Activated B cell treated with CpG ODN at 0.5 μM for 24 hours (primary cell): Measurements from ENCODE around the gene HBM. TPM values are rescaled to one million over a fixed set of nuclear protein-coding genes. Genes with fewer than 3 reads are reported as not detected.
"Not testable (repeated sequence)": the region's sequence is repeated elsewhere in the genome, so short reads cannot be mapped to it uniquely, and the experiment has no call there.

Source experiments
- ATAC-seq: fragments of 200-7000 bp; cut with Tn5 transposase; one replicate; pipeline ENCODE4 v1.10.0; 2021; ENCODE audit warnings: low read depth, mild to moderate bottlenecking, moderate library complexity
- CTCF ChIA-PET: fragments of 350-600 bp; sonication (Branson Sonifier 250); formaldehyde crosslinking; loops from one replicate; lab custom pipeline; 2021; ENCODE audit warnings: antibody characterized with exemption; lab: Charles Lee
- POLR2A ChIA-PET: fragments of 350-600 bp; sonication (Branson Sonifier 250); formaldehyde crosslinking; loops from one replicate; lab custom pipeline; 2021; ENCODE audit warnings: antibody characterized with exemption; lab: Charles Lee
- DNase-seq: peaks from one replicate; pipeline ENCODE4 v3.0.0; 2022
- H3K27ac Mint-ChIP-seq: one replicate; pipeline ENCODE4 v1.8.0; 2020; ENCODE audit warnings: mixed read lengths
- H3K27me3 Mint-ChIP-seq: one replicate; pipeline ENCODE4 v1.8.0; 2021; ENCODE audit warnings: mixed read lengths
- H3K36me3 Mint-ChIP-seq: one replicate; pipeline ENCODE4 v1.8.0; 2021; ENCODE audit warnings: low read depth, mixed read lengths
- H3K4me1 Mint-ChIP-seq: one replicate; pipeline ENCODE4 v1.8.0; 2021; ENCODE audit warnings: mixed read lengths
- H3K4me3 Mint-ChIP-seq: one replicate; pipeline ENCODE4 v1.8.0; 2020; ENCODE audit warnings: mild to moderate bottlenecking, mixed read lengths
- H3K9me3 Mint-ChIP-seq: one replicate; pipeline ENCODE4 v1.8.0; 2020; ENCODE audit warnings: mixed read lengths
- CTCF ChIP-seq: fragments of 200-600 bp; IDR thresholded peaks from one replicate; pipeline ENCODE4 v1.8.0; 2022; ENCODE audit warnings: antibody characterized with exemption, mild to moderate bottlenecking
- intact Hi-C: fragments of 100-400 bp; cut with micrococcal nuclease; formaldehyde crosslinking; loops from one replicate; pipeline ENCODE4 v1.15.1; 2024
- total RNA-seq: library from RNA; stranded (reverse); gene quantifications from 2 replicates; pipeline ENCODE4 v1.2.3, GENCODE V29; 2022

Gene HBM
- total RNA-seq, 1 donor from 2014 or later, result not detected

GRCh38 chr16:175011-175949 is 9.5 kb downstream of the HBM start:
- peaks cover 38% of the 10 kb centered on the region for H3K27me3 Mint-ChIP-seq
- POLR2A ChIA-PET, result interaction anchor here (0.6 kb wide), 1 partner anchor 65 kb away, joined by 6 read pairs; no protein-coding TSS in a partner anchor
- DNase-seq, result no peak

GRCh38 chr16:176006-176405 is 10.2 kb downstream of the HBM start:
- DNase-seq, intact Hi-C loops, H3K4me3 Mint-ChIP-seq, ATAC-seq, CTCF ChIA-PET, H3K27ac Mint-ChIP-seq, H3K9me3 Mint-ChIP-seq, POLR2A ChIA-PET, H3K36me3 Mint-ChIP-seq: not testable (repeated sequence)
- peaks cover 11% of the 10 kb centered on the region for H3K4me1 Mint-ChIP-seq
- H3K27me3 Mint-ChIP-seq, result peaks cover 34% of the 10 kb centered on the region

More at GRCh38 chr16:175011-175949, 9.5 kb downstream of the HBM start:
- Mint-ChIP-seq H3K9me3 (no peaks in the 10 kb centered on the region), H3K36me3 (no peaks in the 10 kb centered on the region), H3K4me3 (peak overlapping the region; percentile 12), H3K4me1 (peaks cover 10% of the 10 kb centered on the region), H3K27ac (no peak overlapping the region)
- intact Hi-C loops, result no loop called here
- ATAC-seq, result no peak
- CTCF ChIA-PET, result no interaction called here
- no peak for TF ChIP-seq CTCF

- peaks cover 30% of the 10 kb centered on the region for H3K27me3 Mint-ChIP-seq
- H3K4me3 Mint-ChIP-seq, result peak within 1 kb of the TSS; percentile 12
- DNase-seq, POLR2A ChIA-PET, CTCF ChIA-PET, H3K36me3 Mint-ChIP-seq, H3K9me3 Mint-ChIP-seq, intact Hi-C loops, H3K27ac Mint-ChIP-seq: not testable (repeated sequence)
- H3K4me1 Mint-ChIP-seq, result peaks cover 14% of the 10 kb centered on the region
- peak; percentile 47 for ATAC-seq
Measured at GRCh38 chr16:176477-177382, 11.0 kb downstream of the HBM start, which contains the start of gene HBA1. TSS of gene HBA1 (plus strand) at chr16:176680. CDS start at chr16:176717, 37 bp downstream.

- ChIA-PET CTCF (no interaction called here), POLR2A (no interaction called here)
- Mint-ChIP-seq H3K27me3 (peaks cover 29% of the 10 kb centered on the region), H3K27ac (no peak overlapping the region), H3K9me3 (no peaks in the 10 kb centered on the region), H3K4me3 (no peak overlapping the region), H3K4me1 (peaks cover 14% of the 10 kb centered on the region), H3K36me3 (no peaks in the 10 kb centered on the region)
- no peak for ATAC-seq
- DNase-seq, result no peak
- intact Hi-C loops, result no loop called here
- TF ChIP-seq CTCF, result no peak
Measured at GRCh38 chr16:177394-177822, 11.6 kb downstream of the HBM start.

GRCh38 chr16:177981-178667 is 12.3 kb downstream of the HBM start:
- Mint-ChIP-seq H3K36me3 (no peaks in the 10 kb centered on the region), H3K4me3 (no peak overlapping the region), H3K27ac (no peak overlapping the region), H3K4me1 (peaks cover 14% of the 10 kb centered on the region), H3K27me3 (peaks cover 29% of the 10 kb centered on the region), H3K9me3 (no peaks in the 10 kb centered on the region)
- no peak for DNase-seq
- intact Hi-C loops, result no loop called here
- ATAC-seq, result no peak
- POLR2A ChIA-PET, result no interaction called here
- no peak for TF ChIP-seq CTCF
- CTCF ChIA-PET, result no interaction called here
